Stimulated activated CD4-positive, alpha-beta T cell treated with anti-CD3 and anti-CD28 coated beads, Interleukin-1b, Interleukin-23, amount 100 ng/mL, for 4 hours (primary cell): ENCODE data around the gene DNLZ.
"Not testable (repeated sequence)": the region's sequence is repeated elsewhere in the genome, so short reads cannot be mapped to it uniquely, and the experiment has no call there.

Experiments
- DNase-seq, 2 donors: peaks; one replicate each; pipeline ENCODE4 v3.0.0-alpha.2; 2020; ENCODE audit warnings: low read depth in 2 of 2

DNLZ gene

GRCh38 chr9:136363106-136363948 lies at the start of gene DNLZ:
Gene DNLZ (minus strand): TSS chr9:136363744. CDS start chr9:136363714, 30 bp downstream.
- peak; percentile 96 to 99 for DNase-seq

GRCh38 chr9:136412962-136413361 lies 49.4 kb upstream of the DNLZ start:
- DNase-seq = no peak

- DNase-seq = no peak
Observed at GRCh38 chr9:136411378-136411777, 47.8 kb upstream of the DNLZ start.

GRCh38 chr9:136410500-136411287 lies 47.1 kb upstream of the DNLZ start, which contains the start of the genes ENTR1 and PMPCA:
Gene ENTR1 (minus strand): TSS chr9:136410614. CDS start chr9:136410397, 217 bp downstream.
Gene PMPCA (plus strand): TSS chr9:136410658. CDS start chr9:136410669, 11 bp downstream.
- DNase-seq = peak; percentile 99

- DNase-seq = peak in 1 of 2 donors; percentile 18
Observed at GRCh38 chr9:136409557-136410455, 46.3 kb upstream of the DNLZ start.

GRCh38 chr9:136407911-136408310 lies 44.4 kb upstream of the DNLZ start:
- DNase-seq = no peak

GRCh38 chr9:136407061-136407460 lies 43.5 kb upstream of the DNLZ start:
- not testable (repeated sequence) for DNase-seq

- DNase-seq = not testable (repeated sequence)
Observed at GRCh38 chr9:136405904-136406303, 42.4 kb upstream of the DNLZ start.

GRCh38 chr9:136405481-136405880 lies 41.9 kb upstream of the DNLZ start:
- no peak for DNase-seq

- DNase-seq = no peak
Observed at GRCh38 chr9:136404801-136405136, 41.2 kb upstream of the DNLZ start.

- no peak for DNase-seq
Observed at GRCh38 chr9:136403915-136404800, 40.6 kb upstream of the DNLZ start.

- peak; percentile 59 to 67 for DNase-seq
Observed at GRCh38 chr9:136403538-136403914, 40.0 kb upstream of the DNLZ start.

GRCh38 chr9:136402067-136402466 lies 38.5 kb upstream of the DNLZ start:
- DNase-seq = no peak

GRCh38 chr9:136401173-136401922 lies 37.8 kb upstream of the DNLZ start:
- no peak for DNase-seq

- peak; percentile 82 to 87 for DNase-seq
Observed at GRCh38 chr9:136400038-136400834, 36.7 kb upstream of the DNLZ start, which contains the start of gene SNAPC4. Gene SNAPC4 (minus strand): TSS chr9:136400170. CDS start chr9:136398428, 1,742 bp downstream.

GRCh38 chr9:136399176-136400037 lies 35.9 kb upstream of the DNLZ start:
- DNase-seq = peak; percentile 23 to 44

- DNase-seq = no peak
Observed at GRCh38 chr9:136398286-136398685, 34.7 kb upstream of the DNLZ start.

GRCh38 chr9:136397643-136398042 lies 34.1 kb upstream of the DNLZ start:
- DNase-seq = no peak
